ENCODE measurements around the gene DPP6. TPM values are rescaled to one million over a fixed set of nuclear protein-coding genes. Genes with fewer than 3 reads are reported as not detected.

DPP6 gene
- polyA plus RNA-seq, 1 donor (not counting 4 experiments of a cell fraction or from before 2014, with no cell fraction given): not detected

DNA sequence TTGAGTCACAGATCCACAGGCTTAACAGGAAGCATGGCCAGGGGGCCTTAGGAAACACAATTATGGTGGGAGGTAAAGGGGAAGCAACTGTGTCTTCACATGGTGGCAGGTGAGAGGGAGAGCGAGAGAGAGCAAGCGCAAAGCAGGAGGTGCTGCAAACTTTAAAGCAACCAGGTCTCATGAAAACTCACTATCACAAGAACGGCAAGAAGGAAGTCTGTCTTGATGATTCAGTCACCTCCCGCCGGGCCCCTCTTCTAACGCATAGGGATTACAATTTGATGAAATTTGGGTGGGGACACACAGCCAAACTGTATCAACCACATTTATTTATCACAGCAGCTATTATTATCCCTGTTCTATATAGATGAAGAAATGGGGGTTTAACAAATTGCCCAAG is 201.6 kb downstream of the DPP6 start:
- no peak overlapping the region for H3K9ac ChIP-seq (ENCODE audit: control insufficient read depth, extremely low read depth, insufficient read depth, low read length)
- H3K4me1 ChIP-seq (ENCODE audit: control insufficient read depth, extremely low read depth, insufficient read depth, low read length): no peaks in the 10 kb centered on the region
- DNase-seq (ENCODE audit: low read depth, low spot score) (no peak), FAIRE-seq (no peak)
- H3K4me3 ChIP-seq (ENCODE audit: control insufficient read depth in 2 of 3, extremely low read depth in 1 of 3, insufficient read depth in 2 of 3, low read depth in 1 of 3, low read length in 3 of 3): no peak overlapping the region
- H3K27me3 ChIP-seq (ENCODE audit: control insufficient read depth, extremely low read depth, insufficient read depth, low read length): no peaks in the 10 kb centered on the region
- H3K79me2 ChIP-seq (ENCODE audit: control insufficient read depth, insufficient read depth, low read length): no peaks in the 10 kb centered on the region
- H3K27ac ChIP-seq (ENCODE audit: control insufficient read depth, insufficient read depth, low read length): no peak overlapping the region
- no peaks in the 10 kb centered on the region for H3K9me1 ChIP-seq (ENCODE audit: control insufficient read depth, extremely low read depth, insufficient read depth, low read length)
- no peaks in the 10 kb centered on the region for H4K20me1 ChIP-seq (ENCODE audit: control insufficient read depth, extremely low read depth, insufficient read depth, low read length)
- no peaks in the 10 kb centered on the region for H3K36me3 ChIP-seq (ENCODE audit: control insufficient read depth in 2 of 2, extremely low read depth in 1 of 2, insufficient read depth in 2 of 2, low read length in 2 of 2)
- no peak overlapping the region for H3K4me2 ChIP-seq (ENCODE audit: control insufficient read depth, extremely low read depth, insufficient read depth, low read depth, low read length)
- no peak overlapping the region for H2AFZ ChIP-seq (ENCODE audit: control insufficient read depth, low read length)
- H3K9me3 ChIP-seq (ENCODE audit: control insufficient read depth, low read depth, low read length): no peaks in the 10 kb centered on the region
- dilution Hi-C loops (cut with MboI; ENCODE audit: extremely low pct_ligation_motif_present, low sequenced_read_pairs): no loop called here
- no peak for TF ChIP-seq EZH2 (IDR thresholded peaks at IDR 0.05; ENCODE audit: low read length)
- TF ChIP-seq, protein P1, sequence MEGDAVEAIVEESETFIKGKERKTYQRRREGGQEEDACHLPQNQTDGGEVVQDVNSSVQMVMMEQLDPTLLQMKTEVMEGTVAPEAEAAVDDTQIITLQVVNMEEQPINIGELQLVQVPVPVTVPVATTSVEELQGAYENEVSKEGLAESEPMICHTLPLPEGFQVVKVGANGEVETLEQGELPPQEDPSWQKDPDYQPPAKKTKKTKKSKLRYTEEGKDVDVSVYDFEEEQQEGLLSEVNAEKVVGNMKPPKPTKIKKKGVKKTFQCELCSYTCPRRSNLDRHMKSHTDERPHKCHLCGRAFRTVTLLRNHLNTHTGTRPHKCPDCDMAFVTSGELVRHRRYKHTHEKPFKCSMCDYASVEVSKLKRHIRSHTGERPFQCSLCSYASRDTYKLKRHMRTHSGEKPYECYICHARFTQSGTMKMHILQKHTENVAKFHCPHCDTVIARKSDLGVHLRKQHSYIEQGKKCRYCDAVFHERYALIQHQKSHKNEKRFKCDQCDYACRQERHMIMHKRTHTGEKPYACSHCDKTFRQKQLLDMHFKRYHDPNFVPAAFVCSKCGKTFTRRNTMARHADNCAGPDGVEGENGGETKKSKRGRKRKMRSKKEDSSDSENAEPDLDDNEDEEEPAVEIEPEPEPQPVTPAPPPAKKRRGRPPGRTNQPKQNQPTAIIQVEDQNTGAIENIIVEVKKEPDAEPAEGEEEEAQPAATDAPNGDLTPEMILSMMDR (optimal IDR thresholded peaks at IDR 0.05 in 1 of 3, IDR thresholded peaks at IDR 0.05 in 1 of 3, conservative IDR thresholded peaks at IDR 0.05 in 1 of 3; ENCODE audit: extremely low read depth in 1 of 3, insufficient read depth in 2 of 3, low read length in 3 of 3): no peak

- no peaks in the 10 kb centered on the region for H4K20me1 ChIP-seq (ENCODE audit: control insufficient read depth, extremely low read depth, insufficient read depth, low read length)
- H3K9me1 ChIP-seq (ENCODE audit: control insufficient read depth, extremely low read depth, insufficient read depth, low read length): no peaks in the 10 kb centered on the region
- H3K36me3 ChIP-seq (ENCODE audit: control insufficient read depth in 2 of 2, extremely low read depth in 1 of 2, insufficient read depth in 2 of 2, low read length in 2 of 2): no peaks in the 10 kb centered on the region
- no peaks in the 10 kb centered on the region for H3K27me3 ChIP-seq (ENCODE audit: control insufficient read depth, extremely low read depth, insufficient read depth, low read length)
- H3K27ac ChIP-seq (ENCODE audit: control insufficient read depth, insufficient read depth, low read length): no peak overlapping the region
- no peak overlapping the region for H2AFZ ChIP-seq (ENCODE audit: control insufficient read depth, low read length)
- H3K9me3 ChIP-seq (ENCODE audit: control insufficient read depth, low read depth, low read length): peaks cover 1% of the 10 kb centered on the region
- no peak overlapping the region for H3K4me3 ChIP-seq (ENCODE audit: control insufficient read depth in 2 of 3, extremely low read depth in 1 of 3, insufficient read depth in 2 of 3, low read depth in 1 of 3, low read length in 3 of 3)
- no peak for FAIRE-seq
- DNase-seq (ENCODE audit: low read depth, low spot score): no peak
- no peaks in the 10 kb centered on the region for H3K4me1 ChIP-seq (ENCODE audit: control insufficient read depth, extremely low read depth, insufficient read depth, low read length)
- no peak overlapping the region for H3K9ac ChIP-seq (ENCODE audit: control insufficient read depth, extremely low read depth, insufficient read depth, low read length)
- dilution Hi-C loops (cut with MboI; ENCODE audit: extremely low pct_ligation_motif_present, low sequenced_read_pairs): no loop called here
- H3K4me2 ChIP-seq (ENCODE audit: control insufficient read depth, extremely low read depth, insufficient read depth, low read depth, low read length): no peak overlapping the region
- no peaks in the 10 kb centered on the region for H3K79me2 ChIP-seq (ENCODE audit: control insufficient read depth, insufficient read depth, low read length)
- no peak for TF ChIP-seq EZH2 (IDR thresholded peaks at IDR 0.05; ENCODE audit: low read length)
- TF ChIP-seq, protein P1 (optimal IDR thresholded peaks at IDR 0.05 in 1 of 3, IDR thresholded peaks at IDR 0.05 in 1 of 3, conservative IDR thresholded peaks at IDR 0.05 in 1 of 3; ENCODE audit: extremely low read depth in 1 of 3, insufficient read depth in 2 of 3, low read length in 3 of 3): no peak
Observed at GRCh38 chr7:154255324-154255723, 203.1 kb downstream of the DPP6 start.

Data from keratinocyte (primary cell).